Activated CD4-positive, alpha-beta T cell treated with anti-CD3 and anti-CD28 coated beads for 48 hours (primary cell): ENCODE results near the gene DDX21.
A peak's percentile ranks its signal among the peaks of the same experiment; 100 is the strongest.
"Not testable (repeated sequence)": the region's sequence is repeated elsewhere in the genome, so short reads cannot be mapped to it uniquely, and the experiment has no call there.

Source experiments
- DNase-seq: peaks from one replicate; pipeline ENCODE4 v3.0.0-alpha.2; 2020

Gene DDX21

DNA sequence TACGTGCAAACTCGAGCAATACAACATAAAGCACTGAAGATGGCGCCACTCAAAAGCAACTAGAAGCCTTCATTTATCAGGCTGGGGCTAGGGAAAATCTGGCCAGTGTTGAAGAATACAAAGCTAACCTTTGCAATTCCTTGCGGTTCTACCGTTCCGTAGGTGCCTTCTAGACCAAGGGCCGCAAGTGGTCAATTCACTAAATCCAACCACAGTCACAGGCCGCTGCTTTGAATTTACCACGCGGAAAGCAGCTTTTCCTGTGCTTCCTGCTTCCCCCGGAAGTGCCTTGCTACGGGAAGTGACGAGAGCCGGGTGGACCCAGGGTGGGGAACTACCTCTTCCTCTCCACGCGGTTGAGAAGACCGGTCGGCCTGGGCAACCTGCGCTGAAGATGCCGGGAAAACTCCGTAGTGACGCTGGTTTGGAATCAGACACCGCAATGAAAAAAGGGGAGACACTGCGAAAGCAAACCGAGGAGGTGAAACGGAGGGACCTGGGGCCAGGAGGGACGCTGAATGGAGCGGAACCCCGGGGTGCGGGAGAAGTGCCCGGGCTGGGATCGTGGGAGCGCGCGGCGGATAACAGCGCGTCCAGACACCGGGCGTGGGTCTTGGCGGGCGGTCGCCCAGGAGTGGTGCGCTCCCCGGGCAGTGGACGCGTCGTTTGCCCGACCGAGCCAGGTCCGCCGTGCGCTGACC, at the start of gene DDX21:
Gene DDX21 (plus strand): TSS at position 339 of the 701 bp plus-strand sequence. CDS start 56 bp downstream, at position 395.
- peak; percentile 93 for DNase-seq

GRCh38 chr10:68924593-68924992, 31.4 kb upstream of the DDX21 start:
- DNase-seq = no peak

DNA sequence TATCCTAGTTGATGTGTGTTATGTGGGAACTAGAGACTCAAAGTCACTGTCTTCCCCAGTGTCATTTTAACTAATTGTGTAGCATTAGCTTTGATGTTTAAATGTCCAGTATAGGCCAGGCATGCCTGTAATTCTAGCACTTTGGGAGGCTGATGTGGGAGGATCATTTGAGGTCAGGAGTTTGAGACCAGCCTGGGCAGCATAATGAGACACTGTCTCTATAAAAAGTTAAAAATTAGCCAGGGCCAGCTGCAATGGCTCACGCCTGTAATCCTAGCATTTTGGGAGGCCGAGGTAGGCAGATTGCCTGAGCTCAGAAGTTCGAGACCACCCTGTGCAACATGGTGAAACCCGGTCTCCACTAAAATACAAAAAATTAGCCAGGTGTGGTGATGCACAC, 30.5 kb upstream of the DDX21 start:
- DNase-seq = no peak

GRCh38 chr10:68929157-68929556, 26.8 kb upstream of the DDX21 start:
- DNase-seq = not testable (repeated sequence)

DNA sequence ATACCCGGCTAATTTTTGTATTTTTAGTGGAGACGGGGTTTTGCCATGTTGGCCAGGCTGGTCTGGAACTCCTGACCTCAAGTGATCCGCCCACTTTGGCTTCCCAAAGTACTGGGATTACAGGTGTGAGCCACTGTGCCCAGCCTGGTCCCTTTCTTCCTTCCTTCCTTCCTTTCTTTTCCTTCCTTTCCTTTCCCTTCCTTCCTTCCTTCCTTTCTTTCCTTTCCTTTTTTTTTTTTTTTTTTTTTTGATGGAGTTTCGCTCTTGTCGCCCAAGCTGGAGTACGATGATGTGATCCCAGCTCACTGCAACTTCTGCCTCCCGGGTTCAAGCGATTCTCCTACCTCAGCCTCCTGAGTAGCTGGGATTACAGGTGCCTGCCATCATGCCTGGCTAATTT, 26.1 kb upstream of the DDX21 start:
- DNase-seq = not testable (repeated sequence)

- not testable (repeated sequence) for DNase-seq
These were observed 23.1 kb upstream of the DDX21 start for GRCh38 chr10:68932860-68933259.

GRCh38 chr10:68934994-68935393, 21.0 kb upstream of the DDX21 start:
- no peak for DNase-seq

- DNase-seq = no peak
These were observed 17.9 kb upstream of the DDX21 start for GRCh38 chr10:68938117-68938516.

DNA sequence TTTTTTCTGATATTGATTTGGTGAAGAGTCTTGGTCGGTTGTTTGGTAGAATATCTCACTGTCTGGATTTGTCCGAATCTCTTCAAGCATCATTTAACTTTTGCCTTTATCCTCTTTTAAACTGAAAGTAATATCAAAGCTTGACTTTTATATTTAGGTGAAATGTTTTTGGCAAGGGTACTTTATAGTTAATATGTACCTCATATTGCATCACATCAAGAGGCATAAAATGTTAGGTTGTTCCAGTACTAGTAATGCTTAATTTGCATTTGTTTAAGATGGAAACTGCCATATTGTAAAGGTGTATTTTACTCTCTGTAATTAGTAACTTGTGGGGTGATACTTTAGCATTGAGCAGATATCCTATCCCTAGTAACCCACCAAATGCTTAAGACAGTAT, 17.1 kb upstream of the DDX21 start:
- no peak for DNase-seq

GRCh38 chr10:68940917-68941316, 15.1 kb upstream of the DDX21 start:
- DNase-seq = not testable (repeated sequence)

DNA sequence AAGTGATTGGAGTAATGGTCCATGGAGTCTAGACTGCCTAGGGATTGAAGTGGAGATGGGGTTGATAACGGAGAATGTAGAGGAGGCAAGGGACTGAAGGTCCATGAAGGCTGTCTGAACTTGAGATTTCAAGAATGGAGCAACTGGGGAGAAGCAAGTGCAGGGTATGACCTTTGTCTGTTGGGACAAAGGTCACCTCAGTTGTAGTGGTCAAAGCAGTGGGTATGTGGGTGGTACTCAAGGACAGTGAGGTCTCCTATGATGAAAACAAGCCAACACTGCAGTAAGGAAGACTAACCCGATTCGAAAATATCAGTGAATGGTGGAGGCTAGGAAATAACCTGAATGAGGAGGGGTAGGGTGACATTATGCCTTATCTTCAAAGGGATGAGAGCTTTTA, 5.4 kb upstream of the DDX21 start:
- no peak for DNase-seq

DNA sequence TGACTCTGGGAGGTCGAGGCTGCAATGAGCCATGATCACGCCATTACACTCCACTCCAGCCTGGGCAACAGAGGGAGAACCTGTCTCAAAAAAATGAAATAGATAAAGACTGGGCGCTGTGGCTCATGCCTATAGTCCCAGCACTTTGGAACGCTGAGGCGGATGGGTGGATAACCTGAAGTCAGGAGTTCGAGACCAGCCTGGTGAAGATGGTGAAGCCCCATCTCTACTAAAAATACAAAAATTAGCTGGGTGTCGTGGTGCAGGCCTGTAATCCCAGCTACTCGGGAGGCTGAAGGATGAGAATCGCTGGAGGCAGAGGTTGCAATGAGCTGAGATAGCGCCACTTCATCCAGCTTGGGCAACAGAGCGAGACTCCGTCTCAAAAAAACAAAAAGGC, 1.1 kb upstream of the DDX21 start:
- DNase-seq = no peak

DNA sequence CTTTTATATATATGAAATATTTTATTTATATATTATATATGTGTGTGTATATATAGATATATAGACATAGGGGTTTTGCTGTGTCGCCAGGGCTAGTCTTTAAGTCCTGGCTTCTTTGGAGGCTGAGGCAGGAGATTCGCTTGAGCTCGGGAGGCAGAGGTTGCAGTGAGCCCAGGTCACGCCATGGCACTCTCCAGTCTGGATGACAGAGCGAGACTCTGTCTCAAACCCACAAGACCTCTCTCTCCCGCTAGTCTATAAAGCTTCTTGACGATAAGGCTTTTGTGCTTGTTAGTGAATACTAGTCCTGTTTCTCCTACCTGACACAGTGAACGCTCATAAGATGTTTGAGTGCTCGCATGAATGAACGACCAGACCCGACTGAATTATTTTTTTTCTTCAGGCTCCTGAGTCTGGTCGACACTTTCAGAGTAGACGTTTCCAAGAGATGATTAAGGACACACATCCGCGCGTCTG, 577 bp upstream of the DDX21 start:
- DNase-seq = peak; percentile 59

DNA sequence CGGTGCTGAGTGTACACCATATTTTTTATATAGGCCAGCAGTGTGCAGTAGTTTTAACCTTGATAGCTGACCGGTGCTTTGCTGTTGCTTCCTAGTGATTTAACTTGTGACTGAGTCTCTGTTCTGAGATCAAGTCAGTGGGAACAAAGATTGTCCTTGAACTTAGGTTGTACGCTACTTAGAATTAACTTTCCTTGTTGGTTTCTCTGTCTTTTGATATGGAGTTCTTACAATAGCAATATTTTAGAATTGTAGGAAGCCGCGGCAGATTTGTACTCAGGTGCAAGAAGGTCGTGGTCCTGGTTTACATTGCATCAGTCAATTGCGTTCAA, 1.3 kb downstream of the DDX21 start:
- no peak for DNase-seq

DNA sequence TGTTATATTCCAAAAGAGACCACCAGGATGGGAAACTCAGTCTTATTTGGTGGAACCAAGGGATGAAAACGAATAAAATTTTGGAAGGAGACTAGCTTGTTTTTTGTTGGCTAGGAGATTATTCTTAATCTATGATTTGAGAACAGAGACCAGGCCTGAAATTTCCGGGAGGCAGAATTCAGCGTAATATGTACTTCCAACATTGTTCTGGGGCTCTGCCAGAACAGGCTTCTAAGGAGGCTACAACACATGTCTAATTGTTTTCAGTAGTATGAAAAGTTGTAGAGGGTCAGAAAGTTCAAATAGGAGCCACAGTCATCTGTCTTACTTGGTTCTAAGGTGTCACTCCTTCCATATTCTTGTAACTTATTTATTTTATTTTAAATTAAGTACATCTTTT, 1.7 kb downstream of the DDX21 start:
- DNase-seq = no peak

DNA sequence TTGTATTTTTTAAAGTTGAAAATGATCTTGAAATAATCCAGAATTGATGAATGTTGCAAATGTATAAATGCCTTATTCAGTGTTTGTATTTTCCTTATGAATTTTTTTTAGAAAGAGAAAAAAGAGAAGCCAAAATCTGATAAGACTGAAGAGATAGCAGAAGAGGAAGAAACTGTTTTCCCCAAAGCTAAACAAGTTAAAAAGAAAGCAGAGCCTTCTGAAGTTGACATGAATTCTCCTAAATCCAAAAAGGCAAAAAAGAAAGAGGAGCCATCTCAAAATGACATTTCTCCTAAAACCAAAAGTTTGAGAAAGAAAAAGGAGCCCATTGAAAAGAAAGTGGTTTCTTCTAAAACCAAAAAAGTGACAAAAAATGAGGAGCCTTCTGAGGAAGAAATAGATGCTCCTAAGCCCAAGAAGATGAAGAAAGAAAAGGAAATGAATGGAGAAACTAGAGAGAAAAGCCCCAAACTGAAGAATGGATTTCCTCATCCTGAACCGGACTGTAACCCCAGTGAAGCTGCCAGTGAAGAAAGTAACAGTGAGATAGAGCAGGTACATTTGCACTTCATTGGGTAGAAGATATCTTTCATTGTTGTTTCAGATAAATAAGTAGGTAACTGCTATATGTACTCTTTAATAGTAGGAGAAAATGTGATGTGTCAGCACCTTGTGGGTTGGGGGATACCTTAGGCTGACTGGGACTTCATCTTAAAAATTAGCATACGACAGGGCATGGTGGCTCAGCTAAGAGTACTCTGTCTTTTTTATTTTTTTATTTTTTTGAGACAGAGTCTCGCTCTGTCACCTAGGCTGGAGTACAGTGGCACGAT, 3.9 kb downstream of the DDX21 start:
- no peak for DNase-seq

DNA sequence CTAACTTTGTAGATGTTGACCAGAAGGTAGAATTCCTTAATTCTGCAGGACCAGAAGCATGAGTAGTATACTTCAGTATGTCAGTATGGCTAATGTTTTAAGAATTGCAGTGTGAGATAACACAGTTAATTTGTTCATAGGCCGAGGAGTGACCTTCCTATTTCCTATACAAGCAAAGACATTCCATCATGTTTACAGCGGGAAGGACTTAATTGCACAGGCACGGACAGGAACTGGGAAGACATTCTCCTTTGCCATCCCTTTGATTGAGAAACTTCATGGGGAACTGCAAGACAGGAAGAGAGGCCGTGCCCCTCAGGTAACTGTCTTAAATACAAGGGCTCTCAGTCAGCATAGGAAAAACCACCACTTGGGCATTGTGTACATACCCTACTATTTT, 7.2 kb downstream of the DDX21 start:
- DNase-seq = no peak

GRCh38 chr10:68973975-68974374, 18.0 kb downstream of the DDX21 start:
- no peak for DNase-seq

- DNase-seq = not testable (repeated sequence)
These were observed 20.0 kb downstream of the DDX21 start for GRCh38 chr10:68975936-68976473.

DNA sequence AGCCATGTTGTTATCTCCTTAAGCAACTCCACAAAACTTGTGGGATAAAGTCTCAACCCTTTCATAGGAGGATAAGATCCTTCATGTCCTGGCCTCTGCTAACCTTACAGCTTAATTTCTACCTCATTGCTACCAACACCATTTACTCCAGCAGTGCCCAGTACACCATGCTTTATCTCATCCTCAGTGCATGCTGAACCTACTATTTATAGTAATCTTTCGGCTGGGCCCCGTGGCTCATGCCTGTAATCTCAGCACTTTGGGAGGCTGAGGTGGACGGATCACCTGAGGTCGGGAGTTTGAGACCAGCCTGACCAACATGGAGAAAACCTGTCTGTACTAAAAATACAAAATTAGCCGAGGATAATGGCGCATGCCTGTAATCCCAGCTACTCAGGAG, 23.8 kb downstream of the DDX21 start:
- not testable (repeated sequence) for DNase-seq

DNA sequence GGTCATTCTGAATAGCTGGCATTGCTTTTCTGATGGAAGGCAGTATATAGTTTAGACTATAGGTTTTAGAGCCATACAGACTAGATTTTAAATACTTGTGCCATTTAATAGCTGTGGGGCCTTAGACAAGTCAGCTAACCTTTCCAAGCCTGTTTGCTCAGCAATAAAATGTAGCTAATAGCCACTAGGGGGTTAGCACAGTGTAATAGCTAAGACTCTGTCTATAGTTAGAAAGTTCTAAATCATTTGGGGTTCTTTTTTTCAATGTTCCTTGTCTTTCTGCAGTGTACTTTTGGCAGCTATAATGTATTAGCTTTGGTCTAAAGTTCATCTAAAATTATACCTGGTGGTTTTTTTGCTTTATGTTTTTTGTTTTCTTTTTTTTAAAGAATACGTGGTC, 25.1 kb downstream of the DDX21 start:
- no peak for DNase-seq

DNA sequence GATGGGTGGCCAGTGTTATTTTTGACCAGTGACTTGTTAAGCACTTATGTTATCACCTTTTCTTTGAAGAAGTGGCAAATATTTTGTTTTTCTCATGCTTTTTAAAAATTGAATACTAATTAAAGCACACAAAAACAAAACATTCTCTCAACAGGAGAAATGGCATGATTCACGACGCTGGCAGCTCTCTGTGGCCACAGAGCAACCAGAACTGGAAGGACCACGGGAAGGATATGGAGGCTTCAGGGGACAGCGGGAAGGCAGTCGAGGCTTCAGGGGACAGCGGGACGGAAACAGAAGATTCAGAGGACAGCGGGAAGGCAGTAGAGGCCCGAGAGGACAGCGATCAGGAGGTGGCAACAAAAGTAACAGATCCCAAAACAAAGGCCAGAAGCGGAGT, 26.4 kb downstream of the DDX21 start:
- no peak for DNase-seq

- no peak for DNase-seq
These were observed 31.6 kb downstream of the DDX21 start for GRCh38 chr10:68987611-68988010.
